AG09319 (cell line): ENCODE data around the gene NADK.

ENCODE experiments used
- DNase-seq: peaks from one replicate; pipeline ENCODE4 v3.0.0-alpha.2; 2010; ENCODE audit warnings: low read depth; ENCODE audit errors: extremely low read depth
- TF ChIP-seq, protein P1 (sequence below): IDR thresholded peaks from 2 replicates; pipeline ENCODE4 v1.5.1; 2011; ENCODE audit warnings: low read depth, mild to moderate bottlenecking, inconsistent platforms, low read length, moderate library complexity

Gene NADK, protein sequence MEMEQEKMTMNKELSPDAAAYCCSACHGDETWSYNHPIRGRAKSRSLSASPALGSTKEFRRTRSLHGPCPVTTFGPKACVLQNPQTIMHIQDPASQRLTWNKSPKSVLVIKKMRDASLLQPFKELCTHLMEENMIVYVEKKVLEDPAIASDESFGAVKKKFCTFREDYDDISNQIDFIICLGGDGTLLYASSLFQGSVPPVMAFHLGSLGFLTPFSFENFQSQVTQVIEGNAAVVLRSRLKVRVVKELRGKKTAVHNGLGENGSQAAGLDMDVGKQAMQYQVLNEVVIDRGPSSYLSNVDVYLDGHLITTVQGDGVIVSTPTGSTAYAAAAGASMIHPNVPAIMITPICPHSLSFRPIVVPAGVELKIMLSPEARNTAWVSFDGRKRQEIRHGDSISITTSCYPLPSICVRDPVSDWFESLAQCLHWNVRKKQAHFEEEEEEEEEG

DNA sequence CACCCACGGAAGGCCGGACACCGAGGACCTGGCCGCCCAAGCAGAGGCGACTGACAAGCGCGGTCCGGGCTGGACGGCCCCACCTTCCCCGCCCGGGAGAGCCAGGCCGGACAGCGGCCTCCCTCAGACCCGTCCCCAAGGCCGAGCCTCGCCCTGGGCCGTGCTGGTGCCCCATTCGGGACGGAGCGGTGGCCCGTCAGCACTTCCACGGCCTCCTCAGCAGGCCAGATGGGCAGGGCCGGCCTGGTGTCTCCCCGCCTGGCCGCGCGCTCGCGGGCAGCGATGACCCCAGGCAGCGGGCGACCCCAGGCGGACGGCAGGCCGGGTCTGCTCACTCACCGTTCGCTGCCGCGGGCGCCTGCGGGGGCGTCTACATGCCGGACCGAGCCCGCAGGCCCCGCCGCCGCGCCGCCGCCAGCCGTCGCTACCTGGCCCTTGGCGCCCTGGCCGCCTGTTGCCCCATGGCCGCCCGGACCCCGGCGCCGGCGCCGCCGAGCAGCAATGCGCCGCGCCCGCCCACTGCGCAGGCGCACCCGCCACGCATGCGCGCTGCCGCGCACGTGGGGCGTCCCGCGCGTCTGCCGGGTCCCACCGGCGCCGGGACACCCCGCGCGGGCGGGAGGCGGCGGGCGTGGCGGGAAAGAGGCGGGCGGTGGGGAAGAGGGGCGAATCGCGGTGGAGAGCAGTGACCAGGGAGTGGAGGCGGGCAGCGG lies at the start of gene NADK:
TSS of gene NADK (minus strand) at position 521 of the 713 bp plus-strand sequence. CDS start 13,064 bp downstream, outside the sequence.
- DNase-seq = no peak
- TF ChIP-seq, protein P1, sequence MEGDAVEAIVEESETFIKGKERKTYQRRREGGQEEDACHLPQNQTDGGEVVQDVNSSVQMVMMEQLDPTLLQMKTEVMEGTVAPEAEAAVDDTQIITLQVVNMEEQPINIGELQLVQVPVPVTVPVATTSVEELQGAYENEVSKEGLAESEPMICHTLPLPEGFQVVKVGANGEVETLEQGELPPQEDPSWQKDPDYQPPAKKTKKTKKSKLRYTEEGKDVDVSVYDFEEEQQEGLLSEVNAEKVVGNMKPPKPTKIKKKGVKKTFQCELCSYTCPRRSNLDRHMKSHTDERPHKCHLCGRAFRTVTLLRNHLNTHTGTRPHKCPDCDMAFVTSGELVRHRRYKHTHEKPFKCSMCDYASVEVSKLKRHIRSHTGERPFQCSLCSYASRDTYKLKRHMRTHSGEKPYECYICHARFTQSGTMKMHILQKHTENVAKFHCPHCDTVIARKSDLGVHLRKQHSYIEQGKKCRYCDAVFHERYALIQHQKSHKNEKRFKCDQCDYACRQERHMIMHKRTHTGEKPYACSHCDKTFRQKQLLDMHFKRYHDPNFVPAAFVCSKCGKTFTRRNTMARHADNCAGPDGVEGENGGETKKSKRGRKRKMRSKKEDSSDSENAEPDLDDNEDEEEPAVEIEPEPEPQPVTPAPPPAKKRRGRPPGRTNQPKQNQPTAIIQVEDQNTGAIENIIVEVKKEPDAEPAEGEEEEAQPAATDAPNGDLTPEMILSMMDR = no peak

GRCh38 chr1:1827089-1827848 lies 49.0 kb upstream of the NADK start:
- TF ChIP-seq, protein P1 = no peak
- DNase-seq = no peak

DNA sequence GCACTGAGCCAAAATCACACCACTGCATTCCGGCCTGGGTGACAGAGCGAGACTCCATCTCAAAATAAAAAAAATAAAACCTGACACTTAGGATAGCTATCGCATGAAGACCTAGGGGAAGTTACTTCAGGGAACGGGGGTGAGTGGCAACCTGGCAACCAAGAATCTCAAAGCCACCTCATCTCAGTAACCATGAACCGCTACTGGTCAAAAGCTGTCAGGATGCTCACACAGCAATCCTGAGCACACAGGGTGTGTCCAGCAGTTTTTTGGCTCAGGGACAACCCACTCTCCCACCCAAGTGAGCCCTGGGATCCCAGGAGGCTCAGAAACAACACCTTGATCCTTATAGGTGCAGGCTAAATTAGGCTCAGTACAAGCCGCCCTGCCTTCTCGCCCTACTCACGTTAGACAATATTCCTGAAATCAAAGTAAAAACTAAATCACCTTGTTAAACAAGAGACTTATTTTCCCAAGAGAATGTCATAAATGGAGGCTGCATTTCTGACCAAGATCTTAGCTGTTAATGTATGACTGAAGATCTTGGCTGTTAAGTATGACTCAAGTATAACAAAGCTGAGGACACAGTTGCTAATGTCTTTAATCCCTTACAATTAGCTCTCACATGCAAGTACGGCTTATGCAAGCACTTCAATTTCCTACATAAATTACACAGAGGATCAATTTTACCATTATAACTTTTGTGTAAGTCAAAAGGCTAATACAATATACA lies 48.3 kb upstream of the NADK start:
- DNase-seq = no peak
- TF ChIP-seq, protein P1 = no peak

GRCh38 chr1:1825217-1825616 lies 46.9 kb upstream of the NADK start:
- TF ChIP-seq, protein P1 = no peak
- DNase-seq = no peak

- TF ChIP-seq, protein P1 = no peak
- no peak for DNase-seq
These were observed 41.5 kb upstream of the NADK start for GRCh38 chr1:1819762-1820161.

DNA sequence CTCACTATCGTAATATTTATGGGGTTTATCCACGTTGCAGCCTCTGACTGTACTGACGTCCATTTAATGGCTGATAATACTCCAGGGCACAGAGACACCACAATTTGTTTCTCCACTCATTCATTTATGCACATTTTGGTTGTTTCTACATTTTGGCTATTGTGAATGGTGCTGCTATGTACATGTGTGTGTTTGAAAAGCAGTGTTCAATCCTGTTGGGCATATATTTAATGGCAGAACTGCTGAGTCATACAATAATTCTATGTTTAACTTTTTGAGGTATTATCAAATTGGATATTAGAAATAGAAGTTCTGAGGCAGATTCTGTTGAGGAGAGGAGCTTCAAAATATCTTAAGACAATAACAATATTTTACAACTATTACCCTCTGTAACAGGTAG lies 39.0 kb upstream of the NADK start:
- no peak for DNase-seq
- TF ChIP-seq, protein P1 = no peak
